Activated T-cell treated with anti-CD3 and anti-CD28 coated beads, Interleukin-2, amount 50 U/mL, for 24 hours (primary cell): ENCODE measurements around the gene OR56A1.

Source experiments
- DNase-seq: peaks from one replicate; pipeline ENCODE4 v3.0.0-alpha.2; 2020
- H3K27ac Mint-ChIP-seq: 2 replicates; pipeline ENCODE4 v1.8.0; 2020; ENCODE audit warnings: mild to moderate bottlenecking, mixed read lengths
- H3K27me3 Mint-ChIP-seq: 2 replicates; pipeline ENCODE4 v1.8.0; 2020; ENCODE audit warnings: mixed read lengths
- H3K36me3 Mint-ChIP-seq: 2 replicates; pipeline ENCODE4 v1.8.0; 2020; ENCODE audit warnings: low read depth, mixed read lengths
- H3K4me1 Mint-ChIP-seq: 2 replicates; pipeline ENCODE4 v1.8.0; 2020; ENCODE audit warnings: low read depth, mixed read lengths
- H3K4me3 Mint-ChIP-seq: 2 replicates; pipeline ENCODE4 v1.8.0; 2020; ENCODE audit warnings: mild to moderate bottlenecking, moderate library complexity, mixed read lengths
- H3K9me3 Mint-ChIP-seq: 2 replicates; pipeline ENCODE4 v1.8.0; 2020; ENCODE audit warnings: mixed read lengths

OR56A1 gene

DNA sequence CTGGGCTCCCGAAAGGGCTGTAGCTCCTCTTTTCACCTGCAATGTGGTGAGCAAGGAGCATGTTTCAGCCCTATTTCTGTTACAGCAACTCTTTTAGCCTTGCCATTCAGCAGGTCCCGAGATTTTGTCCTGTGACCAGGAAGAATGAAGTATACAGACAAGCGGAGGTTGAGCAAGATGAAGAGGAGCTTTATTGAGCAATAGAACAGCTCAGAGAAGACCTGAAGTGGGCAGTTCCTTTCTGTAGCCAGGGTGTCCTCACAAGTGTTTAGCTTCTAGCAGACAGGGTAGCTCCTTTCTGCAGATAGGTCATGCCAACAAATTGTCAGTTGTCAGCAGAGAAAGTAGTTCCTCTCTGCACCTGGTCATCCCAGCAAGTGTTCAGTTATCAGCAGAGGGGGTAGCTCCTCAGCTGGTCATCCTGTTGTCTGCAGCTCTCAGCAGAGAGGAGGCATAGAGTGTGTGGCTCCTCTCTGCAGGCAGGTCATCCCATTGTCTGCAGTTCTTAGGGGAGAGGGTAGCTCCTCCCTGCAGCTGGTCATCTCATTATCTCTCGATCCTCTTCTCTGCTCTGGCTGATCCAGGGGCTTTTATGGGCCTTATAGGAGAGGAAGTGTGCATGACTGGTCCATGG, 18.4 kb downstream of the OR56A1 start:
- no peak for DNase-seq
- H3K9me3 Mint-ChIP-seq, result peaks cover 8% of the 10 kb centered on the region
- H3K36me3 Mint-ChIP-seq, result no peaks in the 10 kb centered on the region
- H3K4me1 Mint-ChIP-seq, result no peaks in the 10 kb centered on the region
- no peak overlapping the region for H3K4me3 Mint-ChIP-seq
- H3K27ac Mint-ChIP-seq, result no peak overlapping the region
- H3K27me3 Mint-ChIP-seq, result peaks cover 35% of the 10 kb centered on the region

DNA sequence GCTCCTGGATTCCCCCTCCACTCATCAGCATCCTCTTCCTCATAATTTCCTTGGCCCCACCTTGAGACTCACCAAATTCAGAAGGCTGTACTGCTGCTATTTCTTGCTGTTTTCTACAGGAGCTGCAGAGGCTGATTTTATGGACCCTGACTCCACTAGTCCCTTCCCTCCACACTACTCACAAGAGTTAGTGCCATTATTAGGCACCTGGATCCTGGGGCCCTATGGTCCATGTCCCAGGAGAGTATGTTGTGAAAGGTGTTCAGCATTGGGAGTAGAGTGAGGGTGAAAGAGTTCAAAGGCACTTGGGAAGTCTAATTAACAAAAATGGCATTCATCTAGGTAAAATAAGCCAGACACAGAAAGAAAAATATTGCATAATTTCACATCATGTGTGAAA, 23.7 kb downstream of the OR56A1 start, which contains the start of gene OR56A4:
TSS of gene OR56A4 (minus strand) at position 101 of the 400 bp plus-strand sequence. CDS start 3,954 bp downstream, outside the sequence.
- Mint-ChIP-seq H3K36me3 (no peaks in the 10 kb centered on the region), H3K4me1 (no peaks in the 10 kb centered on the region), H3K27me3 (peaks cover 19% of the 10 kb centered on the region), H3K9me3 (no peaks in the 10 kb centered on the region), H3K4me3 (no peak within 1 kb of the TSS), H3K27ac (no peak within 1 kb of the TSS)
- no peak for DNase-seq

DNA sequence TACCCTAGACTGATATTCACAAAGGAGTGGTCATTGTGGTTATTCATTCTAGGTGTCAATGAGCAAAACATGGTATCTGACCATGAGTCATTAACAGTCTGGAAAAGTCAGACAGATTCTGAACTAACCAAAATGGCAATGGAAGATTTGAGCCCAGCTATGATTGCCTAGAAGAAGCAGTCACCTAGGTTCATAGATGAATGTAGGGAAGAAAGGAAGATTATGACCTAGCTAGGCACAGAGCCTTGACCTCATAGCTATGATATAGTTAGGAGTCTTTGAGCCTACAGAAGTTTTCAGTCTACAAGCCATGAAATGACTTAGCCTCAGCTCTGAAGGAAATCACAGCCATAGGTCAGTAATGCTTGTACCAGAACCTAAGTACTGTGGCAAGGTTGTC, 24.2 kb downstream of the OR56A1 start:
- H3K27ac Mint-ChIP-seq, result no peak overlapping the region

DNA sequence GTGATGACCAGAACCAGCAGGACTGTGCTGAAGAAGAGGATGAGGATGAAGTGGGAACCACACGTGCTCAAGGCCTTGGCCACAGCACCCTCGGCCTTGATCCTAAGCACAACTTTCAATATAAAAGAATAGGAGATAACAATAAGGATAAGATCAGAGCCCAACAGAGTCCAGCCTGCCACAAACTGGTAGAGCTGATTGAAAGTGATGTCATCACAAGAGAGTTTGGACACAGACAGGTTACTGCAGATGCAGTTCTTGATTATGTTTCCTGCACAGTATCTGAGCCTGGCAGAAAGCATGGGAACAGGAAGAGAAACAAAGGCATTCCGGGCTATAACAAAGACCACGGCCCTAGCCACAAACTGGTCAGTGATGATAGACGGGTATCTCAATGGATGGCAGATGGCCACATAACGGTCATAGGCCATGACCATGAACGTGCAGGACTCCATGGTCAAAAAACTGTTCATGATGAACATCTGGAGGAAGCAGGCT, 28.3 kb downstream of the OR56A1 start:
- Mint-ChIP-seq H3K9me3 (peaks cover 2% of the 10 kb centered on the region), H3K27ac (no peak overlapping the region), H3K36me3 (no peaks in the 10 kb centered on the region), H3K4me1 (no peaks in the 10 kb centered on the region), H3K4me3 (no peak overlapping the region), H3K27me3 (peaks cover 10% of the 10 kb centered on the region)
- no peak for DNase-seq

More for the DNA sequence above, 24.2 kb downstream of the OR56A1 start:
- H3K4me3 Mint-ChIP-seq, result no peak overlapping the region
- no peaks in the 10 kb centered on the region for H3K4me1 Mint-ChIP-seq
- H3K27me3 Mint-ChIP-seq, result peaks cover 14% of the 10 kb centered on the region
- H3K36me3 Mint-ChIP-seq, result no peaks in the 10 kb centered on the region
- DNase-seq, result no peak
- no peaks in the 10 kb centered on the region for H3K9me3 Mint-ChIP-seq

DNA sequence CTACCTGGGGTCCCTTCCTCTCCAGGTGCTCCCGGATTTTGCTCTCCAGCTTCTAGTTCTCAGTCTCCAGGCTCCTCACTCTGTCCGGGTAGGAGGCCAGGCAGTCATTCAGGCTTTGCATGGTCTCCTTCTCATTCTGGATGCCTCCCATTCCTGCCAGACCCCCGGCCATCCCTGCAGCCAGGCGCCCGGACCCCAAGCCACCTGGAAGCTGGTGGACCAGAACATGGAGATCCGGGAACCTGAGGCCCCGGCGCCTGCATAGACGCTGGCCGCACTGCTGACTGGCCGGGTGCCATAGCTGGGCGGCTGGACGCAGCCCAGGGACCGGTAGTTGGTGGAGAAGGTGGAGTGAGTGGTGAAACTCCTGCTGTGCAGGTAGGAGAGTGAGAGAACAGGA, 35.8 kb downstream of the OR56A1 start:
- DNase-seq, result no peak
- H3K4me3 Mint-ChIP-seq, result no peak overlapping the region
- peaks cover 19% of the 10 kb centered on the region for H3K27me3 Mint-ChIP-seq
- H3K27ac Mint-ChIP-seq, result no peak overlapping the region
- H3K9me3 Mint-ChIP-seq, result peaks cover 2% of the 10 kb centered on the region
- no peaks in the 10 kb centered on the region for H3K36me3 Mint-ChIP-seq
- H3K4me1 Mint-ChIP-seq, result no peaks in the 10 kb centered on the region

DNA sequence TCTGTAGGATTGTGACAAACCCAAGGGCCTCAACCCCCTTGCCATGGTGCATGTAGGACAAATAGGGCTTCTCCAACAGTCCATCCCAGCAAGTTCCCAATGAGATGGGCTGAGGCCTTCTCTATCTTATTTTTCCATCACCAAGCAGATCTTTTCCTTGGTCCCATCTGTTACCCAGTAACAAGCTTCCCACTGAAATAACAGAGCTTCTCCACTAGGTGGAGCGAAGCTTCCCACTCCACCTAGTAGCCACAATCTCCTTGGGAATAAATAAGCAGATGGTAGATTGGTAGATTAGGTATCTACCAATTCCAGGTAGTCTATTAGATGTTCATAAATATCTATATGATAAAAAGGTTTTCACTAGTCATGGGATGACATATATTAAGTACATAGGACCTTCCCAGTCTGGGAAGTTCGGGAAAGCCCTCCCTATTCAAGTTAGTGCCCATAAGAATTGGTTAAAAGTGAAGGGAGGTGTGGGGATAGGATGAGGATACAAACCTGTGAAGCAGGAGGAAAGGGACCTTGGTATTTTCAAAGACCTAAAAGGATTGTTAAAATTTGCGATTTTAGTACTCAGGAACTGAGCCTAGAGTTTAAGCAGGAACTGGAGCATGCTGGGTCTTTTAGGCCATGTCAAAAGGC, 37.8 kb downstream of the OR56A1 start:
- Mint-ChIP-seq H3K27ac (no peak overlapping the region), H3K36me3 (no peaks in the 10 kb centered on the region), H3K9me3 (no peaks in the 10 kb centered on the region), H3K4me1 (no peaks in the 10 kb centered on the region), H3K4me3 (no peak overlapping the region), H3K27me3 (peaks cover 18% of the 10 kb centered on the region)
- no peak for DNase-seq

DNA sequence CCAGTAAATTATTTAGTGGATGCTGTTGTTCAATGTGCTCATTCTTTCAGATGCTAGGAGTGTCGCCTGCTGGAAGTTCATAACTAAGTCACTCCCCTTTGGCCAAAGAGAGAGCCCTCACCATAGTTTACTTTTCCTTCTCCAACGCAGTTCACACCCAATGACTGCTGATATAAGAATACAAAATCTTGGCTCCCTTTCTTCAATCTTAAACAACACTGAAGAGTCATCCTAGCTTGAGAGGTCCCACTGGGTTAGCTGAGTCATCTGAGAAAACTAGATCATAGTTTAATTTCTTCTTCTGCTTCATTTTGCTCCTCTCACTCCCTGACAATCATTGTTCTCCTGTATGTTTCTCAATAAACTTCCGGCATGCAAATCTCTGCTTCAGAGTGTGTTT, 38.4 kb downstream of the OR56A1 start:
- Mint-ChIP-seq H3K9me3 (no peaks in the 10 kb centered on the region), H3K4me3 (no peak overlapping the region), H3K4me1 (no peaks in the 10 kb centered on the region), H3K27me3 (peaks cover 23% of the 10 kb centered on the region), H3K27ac (no peak overlapping the region), H3K36me3 (no peaks in the 10 kb centered on the region)
- no peak for DNase-seq

DNA sequence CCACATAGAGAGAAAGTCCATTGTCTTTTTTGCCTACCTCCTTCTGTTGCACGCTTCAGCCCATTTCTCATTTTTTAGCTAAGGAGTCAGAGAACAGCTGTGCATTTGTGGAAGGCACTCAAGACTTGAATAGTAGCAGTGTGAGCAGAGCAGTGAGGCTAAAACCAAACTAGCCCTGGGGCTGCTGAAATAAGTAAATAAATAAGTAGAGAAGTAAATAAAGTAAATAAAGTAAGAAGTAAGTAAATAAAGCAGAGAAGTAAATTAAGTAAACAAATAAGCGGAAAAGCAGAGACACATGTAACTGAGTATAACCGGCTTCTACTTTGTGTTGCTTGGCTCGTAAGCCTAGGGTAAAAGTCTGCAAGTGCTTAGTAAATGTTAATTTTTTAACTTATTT, 41.4 kb downstream of the OR56A1 start:
- no peaks in the 10 kb centered on the region for H3K4me1 Mint-ChIP-seq
- no peaks in the 10 kb centered on the region for H3K36me3 Mint-ChIP-seq
- peaks cover 35% of the 10 kb centered on the region for H3K27me3 Mint-ChIP-seq
- no peak overlapping the region for H3K4me3 Mint-ChIP-seq
- H3K27ac Mint-ChIP-seq, result no peak overlapping the region
- no peaks in the 10 kb centered on the region for H3K9me3 Mint-ChIP-seq
- DNase-seq, result no peak

DNA sequence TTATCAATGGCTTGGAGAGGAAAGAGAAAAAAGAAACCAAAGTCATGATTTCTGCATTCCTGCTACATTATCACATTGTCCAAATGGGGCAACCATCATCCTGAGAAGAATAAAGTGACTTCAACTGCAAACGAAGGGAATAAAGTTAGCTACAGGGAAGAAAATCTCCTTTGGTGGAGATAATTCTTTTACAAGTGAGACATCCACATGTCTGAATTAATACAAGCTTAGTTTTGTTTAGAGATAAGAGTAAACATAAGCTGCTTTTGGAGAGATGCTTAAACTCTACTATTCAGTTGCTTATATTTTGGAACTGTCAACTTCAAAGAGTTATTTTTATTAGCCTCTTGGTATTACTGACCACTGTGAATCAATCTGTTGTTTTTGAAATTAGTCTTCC, 43.7 kb downstream of the OR56A1 start, which contains the start of gene OR52L1:
TSS of gene OR52L1 (minus strand) at position 101 of the 400 bp plus-strand sequence. CDS start at position 46, 55 bp downstream.
- no peak within 1 kb of the TSS for H3K27ac Mint-ChIP-seq
- no peaks in the 10 kb centered on the region for H3K4me1 Mint-ChIP-seq
- no peak for DNase-seq
- H3K27me3 Mint-ChIP-seq, result peaks cover 52% of the 10 kb centered on the region
- no peak within 1 kb of the TSS for H3K4me3 Mint-ChIP-seq
- H3K36me3 Mint-ChIP-seq, result no peaks in the 10 kb centered on the region
- no peaks in the 10 kb centered on the region for H3K9me3 Mint-ChIP-seq

DNA sequence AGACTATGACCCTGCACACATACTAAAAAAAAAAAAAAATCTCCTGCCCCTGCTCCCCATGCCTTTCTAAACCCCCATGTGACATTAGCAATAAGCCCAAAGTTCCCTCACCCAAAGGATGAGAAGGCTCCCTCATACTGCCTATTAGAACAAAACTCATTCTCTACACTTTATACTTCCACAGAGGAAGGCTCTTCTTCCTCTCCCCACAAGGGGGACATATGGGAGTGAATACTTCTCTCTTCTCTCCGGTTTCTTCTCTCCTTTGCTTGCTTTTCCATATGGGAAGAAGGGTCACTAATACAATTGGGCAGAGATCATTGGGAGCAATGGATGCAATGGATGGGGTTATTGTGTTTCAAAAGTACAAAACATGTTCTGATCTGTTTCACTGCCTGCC, 47.1 kb downstream of the OR56A1 start:
- no peaks in the 10 kb centered on the region for H3K4me1 Mint-ChIP-seq
- peaks cover 44% of the 10 kb centered on the region for H3K27me3 Mint-ChIP-seq
- no peak overlapping the region for H3K27ac Mint-ChIP-seq
- no peaks in the 10 kb centered on the region for H3K36me3 Mint-ChIP-seq
- DNase-seq, result no peak
- H3K9me3 Mint-ChIP-seq, result peaks cover 3% of the 10 kb centered on the region
- H3K4me3 Mint-ChIP-seq, result no peak overlapping the region

DNA sequence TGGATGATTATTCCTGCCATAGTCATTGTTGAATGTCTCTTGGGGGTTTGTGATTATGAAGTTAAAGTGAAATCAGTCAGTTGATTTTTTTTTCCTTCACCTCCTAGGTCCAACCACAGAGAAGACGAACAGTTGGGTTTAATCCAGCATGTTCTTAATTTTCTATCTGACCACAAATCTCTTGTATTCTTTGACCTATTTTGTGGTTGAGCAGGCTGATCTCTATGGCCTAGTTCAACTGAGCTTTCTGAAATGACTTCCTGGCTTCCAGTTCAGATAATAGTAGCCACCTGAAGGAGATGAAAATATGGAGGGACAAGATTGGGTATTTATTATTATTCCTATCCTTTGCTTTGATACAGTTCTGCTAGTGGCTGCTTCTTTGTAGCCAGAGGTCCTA, 57.0 kb downstream of the OR56A1 start:
- Mint-ChIP-seq H3K36me3 (no peaks in the 10 kb centered on the region), H3K9me3 (peaks cover 4% of the 10 kb centered on the region), H3K4me3 (no peak overlapping the region), H3K4me1 (no peaks in the 10 kb centered on the region), H3K27ac (no peak overlapping the region), H3K27me3 (peaks cover 12% of the 10 kb centered on the region)
- DNase-seq, result no peak
